Chondrocyte (in vitro differentiated cells): ENCODE results near the gene ADO. TPM values are rescaled to one million over a fixed set of nuclear protein-coding genes. Genes with fewer than 3 reads are reported as not detected.

Source experiments
- DNase-seq: peaks from one replicate; pipeline ENCODE4 v3.0.0; 2021; ENCODE audit warnings: mixed read lengths, low spot score
- H3K27ac Mint-ChIP-seq: one replicate; pipeline ENCODE4 v1.8.0; 2021; ENCODE audit warnings: mild to moderate bottlenecking, moderate library complexity, mixed read lengths; ENCODE audit not compliant: unreplicated experiment
- H3K27me3 Mint-ChIP-seq: 2 replicates; pipeline ENCODE4 v1.8.0; 2021; ENCODE audit warnings: low read depth, mixed read lengths
- H3K36me3 Mint-ChIP-seq: 2 replicates; pipeline ENCODE4 v1.8.0; 2021; ENCODE audit warnings: low read depth, mixed read lengths
- H3K4me1 Mint-ChIP-seq: 2 replicates; pipeline ENCODE4 v1.8.0; 2021; ENCODE audit warnings: low read depth, mild to moderate bottlenecking, mixed read lengths
- H3K4me3 Mint-ChIP-seq: one replicate; pipeline ENCODE4 v1.8.0; 2021; ENCODE audit warnings: mild to moderate bottlenecking, moderate library complexity, mixed read lengths; ENCODE audit not compliant: unreplicated experiment
- H3K9me3 Mint-ChIP-seq: 2 replicates; pipeline ENCODE4 v1.8.0; 2021; ENCODE audit warnings: low read depth, mixed read lengths
- CTCF ChIP-seq: fragments of 200-600 bp; sonication (generic); IDR thresholded peaks from 2 replicates; pipeline ENCODE4 v1.5.0; 2021; ENCODE audit warnings: antibody characterized with exemption, mild to moderate bottlenecking, moderate library complexity
- total RNA-seq: library from RNA; stranded (reverse); gene quantifications from 3 replicates; pipeline ENCODE4 v1.2.1, GENCODE V29; 2021

Gene ADO
- total RNA-seq, 1 donor from 2014 or later, result 29.1 TPM

GRCh38 chr10:62819141-62819920, 14.8 kb downstream of the ADO start:
- H3K27ac Mint-ChIP-seq, result no peak overlapping the region
- no peak for DNase-seq
- H3K27me3 Mint-ChIP-seq, result no peaks in the 10 kb centered on the region
- H3K36me3 Mint-ChIP-seq, result no peaks in the 10 kb centered on the region
- H3K9me3 Mint-ChIP-seq, result no peaks in the 10 kb centered on the region
- peaks cover 32% of the 10 kb centered on the region for H3K4me1 Mint-ChIP-seq
- H3K4me3 Mint-ChIP-seq, result no peak overlapping the region
- TF ChIP-seq CTCF, result no peak

GRCh38 chr10:62820586-62820985, 16.1 kb downstream of the ADO start:
- no peaks in the 10 kb centered on the region for H3K9me3 Mint-ChIP-seq
- H3K4me3 Mint-ChIP-seq, result no peak overlapping the region
- peaks cover 26% of the 10 kb centered on the region for H3K4me1 Mint-ChIP-seq
- no peaks in the 10 kb centered on the region for H3K27me3 Mint-ChIP-seq
- no peak for TF ChIP-seq CTCF
- no peak overlapping the region for H3K27ac Mint-ChIP-seq
- DNase-seq, result no peak
- no peaks in the 10 kb centered on the region for H3K36me3 Mint-ChIP-seq

GRCh38 chr10:62826273-62826672, 21.8 kb downstream of the ADO start:
- no peak for DNase-seq
- no peaks in the 10 kb centered on the region for H3K27me3 Mint-ChIP-seq
- no peaks in the 10 kb centered on the region for H3K36me3 Mint-ChIP-seq

GRCh38 chr10:62829622-62830021, 25.1 kb downstream of the ADO start:
- Mint-ChIP-seq H3K36me3 (peaks cover 4% of the 10 kb centered on the region), H3K4me3 (no peak overlapping the region), H3K4me1 (peaks cover 15% of the 10 kb centered on the region), H3K27me3 (no peaks in the 10 kb centered on the region), H3K27ac (no peak overlapping the region), H3K9me3 (peaks cover 6% of the 10 kb centered on the region)
- no peak for TF ChIP-seq CTCF
- DNase-seq, result no peak

More at GRCh38 chr10:62826273-62826672, 21.8 kb downstream of the ADO start:
- Mint-ChIP-seq H3K4me1 (peaks cover 9% of the 10 kb centered on the region), H3K27ac (no peak overlapping the region), H3K9me3 (no peaks in the 10 kb centered on the region), H3K4me3 (no peak overlapping the region)
- TF ChIP-seq CTCF, result no peak

- H3K36me3 Mint-ChIP-seq, result peaks cover 4% of the 10 kb centered on the region
- no peak overlapping the region for H3K4me3 Mint-ChIP-seq
- H3K4me1 Mint-ChIP-seq, result peaks cover 15% of the 10 kb centered on the region
- H3K27me3 Mint-ChIP-seq, result no peaks in the 10 kb centered on the region
- TF ChIP-seq CTCF, result no peak
- H3K9me3 Mint-ChIP-seq, result peaks cover 6% of the 10 kb centered on the region
- no peak for DNase-seq
- H3K27ac Mint-ChIP-seq, result peak overlapping the region; percentile 87
Observed at GRCh38 chr10:62830679-62831078, 26.2 kb downstream of the ADO start.
